HepG2 (cell line): ENCODE data around the gene NIPAL3. TPM values are rescaled to one million over a fixed set of nuclear protein-coding genes. Genes with fewer than 3 reads are reported as not detected.

ENCODE experiments used
- AHR ChIP-seq: IDR thresholded peaks from 2 replicates; pipeline ENCODE4 v1.6.1; 2018; ENCODE audit warnings: missing genetic modification reagents, missing compliant biosample characterization
- CAMTA2 ChIP-seq: sonication (generic); formaldehyde crosslinking; IDR thresholded peaks from 2 replicates; pipeline ENCODE4 v1.4.0; 2020; ENCODE audit warnings: mild to moderate bottlenecking, missing genetic modification reagents, borderline replicate concordance
- CEBPB ChIP-seq: IDR thresholded peaks from 2 replicates; pipeline ENCODE4 v1.6.1; 2011; ENCODE audit warnings: low read depth, low read length, improper control_type of control experiment, borderline replicate concordance
- ELF1 ChIP-seq: sonication (generic); formaldehyde crosslinking; IDR thresholded peaks from 2 replicates; pipeline ENCODE4 v1.4.0; 2020; ENCODE audit warnings: missing genetic modification reagents
- FOXO1 ChIP-seq: sonication (generic); formaldehyde crosslinking; IDR thresholded peaks from 2 replicates; pipeline ENCODE4 v1.4.0; 2020; ENCODE audit warnings: missing genetic modification reagents
- HMG20A ChIP-seq: IDR thresholded peaks from 2 replicates; pipeline ENCODE4 v1.6.1; 2016; ENCODE audit warnings: borderline replicate concordance
- HNF4G ChIP-seq, 2 experiments: sonication (generic) in 1 of 2; formaldehyde crosslinking in 1 of 2; IDR thresholded peaks; 2 replicates each; pipeline versions ENCODE4 v1.4.0 to v1.6.1; 2011 to 2020; ENCODE audit warnings: borderline replicate concordance in 2 of 2, low read depth in 2 of 2, mild to moderate bottlenecking in 2 of 2, low read length in 1 of 2, missing genetic modification reagents in 1 of 2, moderate library complexity in 1 of 2
- KDM1A ChIP-seq: IDR thresholded peaks from 2 replicates; pipeline ENCODE4 v1.6.1; 2016; ENCODE audit warnings: missing compliant biosample characterization
- MED1 ChIP-seq: sonication (generic); formaldehyde crosslinking; IDR thresholded peaks from 2 replicates; pipeline ENCODE4 v1.4.0; 2020; ENCODE audit warnings: missing genetic modification reagents
- NCOA2 ChIP-seq: sonication (generic); formaldehyde crosslinking; IDR thresholded peaks from 2 replicates; pipeline ENCODE4 v1.8.0; 2022; ENCODE audit warnings: inconsistent platforms
- SAFB2 ChIP-seq: sonication (generic); formaldehyde crosslinking; IDR thresholded peaks from 2 replicates; pipeline ENCODE4 v1.5.1; 2020; ENCODE audit warnings: missing genetic modification reagents, low read depth, mild to moderate bottlenecking, borderline replicate concordance
- SOX13 ChIP-seq, 3 experiments: fragments of 450-650 bp in 1 of 3; sonication (generic) in 1 of 3; formaldehyde crosslinking in 1 of 3; IDR thresholded peaks in 2 of 3; conservative IDR thresholded peaks in 1 of 3; 2 replicates each; pipeline versions ENCODE4 v1.5.0 to v1.6.1; 2016 to 2020; ENCODE audit warnings: antibody characterized with exemption in 1 of 3, mild to moderate bottlenecking in 1 of 3, missing compliant biosample characterization in 1 of 3, missing genetic modification reagents in 1 of 3, moderate library complexity in 1 of 3
- TARDBP ChIP-seq: sonication (generic); formaldehyde crosslinking; IDR thresholded peaks from 2 replicates; pipeline ENCODE4 v1.8.0; 2022; ENCODE audit warnings: mild to moderate bottlenecking, missing genetic modification reagents
- USF2 ChIP-seq, 2 experiments: sonication (generic) in 1 of 2; formaldehyde crosslinking in 1 of 2; IDR thresholded peaks; 2 replicates each; pipeline versions ENCODE4 v1.5.1 to v1.6.1; 2011 to 2020; ENCODE audit warnings: borderline replicate concordance in 1 of 2, low read depth in 1 of 2, low read length in 1 of 2, mild to moderate bottlenecking in 1 of 2, missing genetic modification reagents in 1 of 2, moderate library complexity in 1 of 2
- WIZ ChIP-seq: sonication (generic); formaldehyde crosslinking; IDR thresholded peaks from 2 replicates; pipeline ENCODE4 v1.5.1; 2020; ENCODE audit warnings: mild to moderate bottlenecking, missing genetic modification reagents
- ZNF10 ChIP-seq: sonication (generic); formaldehyde crosslinking; IDR thresholded peaks from 2 replicates; pipeline ENCODE4 v1.4.0; 2020; ENCODE audit warnings: mild to moderate bottlenecking, low read depth, missing genetic modification reagents, borderline replicate concordance
- ZNF136 ChIP-seq: sonication (generic); formaldehyde crosslinking; IDR thresholded peaks from 2 replicates; pipeline ENCODE4 v1.8.1; 2022; ENCODE audit warnings: low read depth, mild to moderate bottlenecking, moderate library complexity, missing genetic modification reagents
- ZNF276 ChIP-seq: sonication (generic); formaldehyde crosslinking; IDR thresholded peaks from 2 replicates; pipeline ENCODE4 v1.4.0; 2020; ENCODE audit warnings: mild to moderate bottlenecking, low read depth, missing genetic modification reagents
- ZNF33A ChIP-seq: sonication (generic); formaldehyde crosslinking; IDR thresholded peaks from 2 replicates; pipeline ENCODE4 v1.5.1; 2020; ENCODE audit warnings: missing genetic modification reagents, mild to moderate bottlenecking, moderate library complexity, borderline replicate concordance
- ZNF362 ChIP-seq: sonication (generic); formaldehyde crosslinking; IDR thresholded peaks from 2 replicates; pipeline ENCODE4 v1.4.0; 2020; ENCODE audit warnings: missing genetic modification reagents, mild to moderate bottlenecking, borderline replicate concordance
- polyA plus RNA-seq, 8 experiments: library from polyadenylated mRNA; depleted of rRNA in 3 of 8; stranded (reverse) in 7 of 8; unstranded in 1 of 8; fragments of >200 nt; fragmentation: Illumina TruSeq in 4 of 8; extraction: Trizol in 4 of 8; gene quantifications; 2 replicates each; pipeline versions ENCODE4 v1.2.1 to v1.2.3, GENCODE V29; 2011 to 2016; ENCODE audit warnings: low read depth in 4 of 8, missing spikeins in 1 of 8, mixed read lengths in 1 of 8; ENCODE audit not compliant: insufficient read depth in 1 of 8
- total RNA-seq, 5 experiments: library from RNA; depleted of rRNA; stranded (reverse); fragments of >200 nt; fragmentation: Illumina TruSeq; extraction: Trizol; gene quantifications; 2 replicates each; pipeline ENCODE4 v1.2.3, GENCODE V29; 2016; ENCODE audit warnings: low read depth in 1 of 5
- TF ChIP-seq, protein P1 (sequence below): sonication (generic); formaldehyde crosslinking; IDR thresholded peaks from 2 replicates; pipeline ENCODE4 v1.8.0; 2022; ENCODE audit warnings: mild to moderate bottlenecking, missing genetic modification reagents; ENCODE audit not compliant: insufficient replicate concordance

NIPAL3 gene
- total and polyA plus RNA-seq, 2 of the 13 experiments (the other 11 are each of a cell fraction or from before 2014, with no cell fraction given), result 5.6 to 8.6 TPM

DNA sequence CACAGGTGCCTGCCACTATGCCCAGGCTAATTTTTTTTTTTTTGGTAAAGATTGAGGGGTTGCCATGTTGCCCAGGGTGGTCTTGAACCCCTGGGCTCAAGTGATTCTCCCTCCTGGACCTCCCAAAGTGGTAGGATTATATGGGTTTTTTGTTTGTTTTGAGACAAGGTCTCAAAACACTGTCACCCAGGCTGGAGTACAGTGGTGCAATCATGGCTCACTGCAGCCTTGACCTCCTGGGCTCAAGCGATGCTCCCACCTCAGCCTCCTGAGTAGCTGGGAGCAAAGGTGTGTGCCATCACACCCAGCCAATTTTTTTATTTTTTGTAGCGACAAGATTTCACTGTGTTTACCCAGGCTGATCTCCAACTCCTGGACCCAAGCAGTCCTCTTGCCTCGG, 78.2 kb downstream of the NIPAL3 start (continued):
- TF ChIP-seq HNF4G (IDR thresholded peaks at IDR 0.05; ENCODE audit: borderline replicate concordance, low read depth, low read length) (peak; percentile 25; the same call in 1 of the 2 replicates), HNF4G (CRISPR knock-in tag; IDR thresholded peaks at IDR 0.05; ENCODE audit: borderline replicate concordance, low read depth) (no peak), CAMTA2 (CRISPR knock-in tag) (no peak), CEBPB (peak; percentile 13; the same call in 1 of the 2 replicates), NCOA2 (CRISPR knock-in tag) (peak; percentile 22; the same call in 1 of the 2 replicates), ZNF136 (no peak), ZNF33A (CRISPR knock-in tag) (no peak), SOX13 (IDR thresholded peaks at IDR 0.05) (no peak), SOX13 (CRISPR knock-in tag; conservative IDR thresholded peaks at IDR 0.05 in 1 of 2, IDR thresholded peaks at IDR 0.05 in 1 of 2) (no peak), TARDBP (CRISPR knock-in tag) (no peak), ZNF276 (CRISPR knock-in tag) (no peak), WIZ (CRISPR knock-in tag) (no peak), ZNF10 (CRISPR knock-in tag) (no peak), HMG20A (CRISPR knock-in tag) (peak; percentile 31; the same call in 1 of the 2 replicates), ZNF362 (CRISPR knock-in tag) (peak; percentile 42; the same call in 1 of the 2 replicates), USF2 (IDR thresholded peaks at IDR 0.05; ENCODE audit: low read depth, low read length) (no peak), USF2 (CRISPR knock-in tag; IDR thresholded peaks at IDR 0.05; ENCODE audit: borderline replicate concordance) (no peak), AHR (CRISPR knock-in tag) (no peak), MED1 (CRISPR knock-in tag) (peak; percentile 26; the same call in 1 of the 2 replicates), FOXO1 (0 out of 2 replicates have a peak, but pooled peaks have one; percentile 25), KDM1A (CRISPR knock-in tag) (peak; percentile 54; the same call in 1 of the 2 replicates), SAFB2 (CRISPR knock-in tag) (no peak), ELF1 (no peak)
- TF ChIP-seq, protein P1, sequence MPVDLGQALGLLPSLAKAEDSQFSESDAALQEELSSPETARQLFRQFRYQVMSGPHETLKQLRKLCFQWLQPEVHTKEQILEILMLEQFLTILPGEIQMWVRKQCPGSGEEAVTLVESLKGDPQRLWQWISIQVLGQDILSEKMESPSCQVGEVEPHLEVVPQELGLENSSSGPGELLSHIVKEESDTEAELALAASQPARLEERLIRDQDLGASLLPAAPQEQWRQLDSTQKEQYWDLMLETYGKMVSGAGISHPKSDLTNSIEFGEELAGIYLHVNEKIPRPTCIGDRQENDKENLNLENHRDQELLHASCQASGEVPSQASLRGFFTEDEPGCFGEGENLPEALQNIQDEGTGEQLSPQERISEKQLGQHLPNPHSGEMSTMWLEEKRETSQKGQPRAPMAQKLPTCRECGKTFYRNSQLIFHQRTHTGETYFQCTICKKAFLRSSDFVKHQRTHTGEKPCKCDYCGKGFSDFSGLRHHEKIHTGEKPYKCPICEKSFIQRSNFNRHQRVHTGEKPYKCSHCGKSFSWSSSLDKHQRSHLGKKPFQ (CRISPR knock-in tag), result peak; percentile 58
